Colon (tissue), 2 donors: ENCODE measurements around the gene PTCH1.

Experiments
- FAIRE-seq: peaks from 2 replicates; lab custom pipeline; 2012; peaks lifted over from hg19 to GRCh38; lab: Jason Lieb, UNC
- donor health status: control.
- donor health status: control.

PTCH1 gene

GRCh38 chr9:95437559-95437958, 79.2 kb downstream of the PTCH1 start:
- no peak for FAIRE-seq

GRCh38 chr9:95436416-95436815, 80.4 kb downstream of the PTCH1 start:
- FAIRE-seq = no peak

DNA sequence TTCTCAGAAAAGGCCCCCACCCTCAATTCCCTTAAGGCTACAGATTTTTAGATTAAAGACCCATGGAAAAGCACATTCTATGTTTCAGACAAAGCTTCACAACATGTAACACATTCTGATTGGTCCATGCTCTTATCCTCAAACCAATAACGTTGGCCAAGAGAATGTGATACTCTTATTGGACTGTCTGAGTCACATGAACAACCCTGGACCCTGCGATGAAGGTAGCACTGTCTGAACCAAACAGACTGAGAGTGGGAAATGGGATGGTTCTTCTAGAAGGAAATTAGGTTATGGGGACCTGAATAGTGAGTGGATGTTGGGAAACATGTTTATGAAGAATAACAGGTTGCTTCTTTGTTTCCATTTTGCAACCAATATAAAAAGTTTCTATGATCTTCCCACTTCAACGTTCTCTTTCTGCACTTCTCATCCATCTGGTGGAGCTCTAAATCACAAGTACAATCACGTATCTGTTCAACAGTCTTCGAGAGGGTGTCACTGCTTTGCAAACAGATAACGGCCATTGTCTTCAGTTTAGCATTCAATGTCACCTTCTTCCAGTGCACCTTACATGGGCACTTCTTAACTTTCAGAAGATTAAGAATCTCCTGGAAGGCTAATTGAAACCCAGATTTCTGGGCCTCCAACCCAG, 81.6 kb downstream of the PTCH1 start:
- no peak for FAIRE-seq

- no peak for FAIRE-seq
Measured at GRCh38 chr9:95434116-95435073, 82.4 kb downstream of the PTCH1 start.

DNA sequence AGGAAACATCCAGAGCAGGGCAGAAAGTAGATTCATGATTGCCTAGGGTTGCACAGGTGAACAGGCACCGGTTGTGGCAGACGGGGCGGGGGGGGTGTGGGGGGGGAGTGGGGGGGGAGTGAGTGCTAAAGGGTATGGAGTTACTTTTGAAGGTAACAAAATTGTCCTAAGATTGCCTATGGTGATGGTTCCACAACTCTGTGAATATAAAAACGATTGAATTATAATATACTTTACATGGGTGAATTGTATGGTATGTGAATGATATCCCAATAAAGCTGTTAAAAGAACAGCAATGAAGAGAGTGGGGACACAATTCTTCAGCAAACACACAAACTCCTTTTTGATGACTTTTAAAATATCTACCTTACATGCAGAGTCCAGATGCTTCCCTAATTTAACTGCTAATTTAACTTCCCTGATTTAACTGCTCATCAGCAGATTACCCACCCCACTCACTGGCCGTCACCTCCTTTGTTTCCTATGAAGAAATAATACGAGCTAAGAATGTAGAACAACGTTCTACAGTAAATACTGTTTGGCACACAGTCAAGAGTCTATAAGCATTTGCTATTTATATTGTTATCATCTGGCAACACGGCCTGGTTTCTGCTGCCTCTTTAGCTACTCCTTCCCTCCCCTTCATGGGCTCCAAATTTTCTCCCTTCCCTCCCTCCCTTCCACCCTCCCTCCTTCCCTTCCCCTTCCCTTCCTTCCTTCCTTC, 83.5 kb downstream of the PTCH1 start:
- FAIRE-seq = no peak

DNA sequence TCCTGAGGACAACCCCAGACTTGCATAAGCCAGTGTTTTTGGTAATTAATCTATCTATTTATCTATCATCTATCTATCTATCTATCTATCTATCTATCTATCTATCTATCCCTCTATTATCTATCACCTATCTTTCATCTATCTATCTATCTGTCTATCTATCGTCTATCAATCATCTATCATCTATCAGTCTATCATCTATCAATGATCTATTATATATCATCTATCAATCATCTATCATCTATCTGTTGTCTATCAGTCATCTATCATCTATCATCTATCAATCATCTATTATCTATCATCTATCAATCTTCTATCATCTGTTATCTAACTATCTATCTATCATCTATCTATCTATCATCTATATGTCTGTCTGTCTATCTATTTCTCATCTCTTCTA, 85.5 kb downstream of the PTCH1 start:
- FAIRE-seq = no peak

DNA sequence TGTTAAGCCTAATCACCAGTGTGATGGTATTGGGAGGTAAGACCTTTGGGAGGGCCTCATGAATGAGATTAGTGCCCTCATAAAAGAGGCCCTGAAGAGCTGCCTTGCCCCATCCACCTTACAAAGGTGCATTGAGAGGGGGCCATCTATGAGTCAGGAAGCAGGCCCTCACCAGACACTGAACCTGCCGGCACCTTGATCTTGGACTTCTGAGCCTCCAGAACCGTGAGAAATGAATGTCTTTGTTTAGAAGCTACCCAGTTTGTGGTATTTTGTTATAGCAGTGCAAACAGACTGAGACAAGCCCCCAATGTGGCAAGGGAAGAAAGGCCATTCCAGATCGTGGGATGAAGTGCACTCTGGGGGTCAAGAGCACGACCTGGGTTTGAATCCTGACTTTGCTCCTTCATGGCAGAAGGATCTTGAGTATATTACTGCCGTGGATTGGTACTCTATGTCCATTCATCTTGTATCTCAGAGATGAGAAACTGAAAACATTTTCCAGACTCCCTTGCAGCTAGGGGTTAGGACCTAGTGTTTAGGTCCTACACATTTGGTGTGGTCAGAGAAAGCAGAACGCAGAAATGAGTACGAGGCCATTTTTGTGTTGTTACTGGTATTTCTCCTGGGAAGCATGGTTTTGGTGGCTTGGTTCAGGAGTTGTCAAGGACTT, 86.7 kb downstream of the PTCH1 start:
- no peak for FAIRE-seq

GRCh38 chr9:95429096-95429495, 87.7 kb downstream of the PTCH1 start:
- no peak for FAIRE-seq

DNA sequence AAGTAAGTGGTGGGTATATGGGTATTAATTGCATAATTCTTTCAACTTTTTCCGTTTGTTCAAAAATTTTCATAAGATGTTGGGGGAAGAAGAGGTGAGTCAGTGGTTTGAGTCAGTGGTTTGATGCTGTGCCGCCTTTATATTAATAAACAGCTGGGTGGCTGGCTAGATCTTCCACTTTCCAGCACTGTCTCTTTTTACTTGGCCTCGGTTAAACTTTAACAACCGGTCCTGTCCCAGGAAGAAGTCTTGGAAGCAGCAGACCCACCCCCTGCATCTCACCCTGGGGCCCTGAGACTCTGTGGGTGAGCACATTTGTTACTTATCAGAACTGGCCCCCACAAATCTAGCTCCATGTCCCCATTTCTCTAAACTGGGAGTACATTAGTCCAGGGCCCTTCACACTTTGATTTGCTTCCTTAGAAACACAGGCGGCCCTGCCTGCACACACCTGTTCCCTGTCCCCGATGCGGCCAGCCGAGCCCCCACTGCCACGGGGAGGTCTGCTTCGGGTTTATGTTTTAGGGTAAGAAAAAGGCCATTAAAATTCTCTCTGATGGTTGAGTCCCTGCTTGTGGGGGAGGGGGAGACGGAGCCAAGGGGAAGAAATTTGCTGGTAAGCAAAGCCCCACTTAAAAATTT, 90.7 kb downstream of the PTCH1 start:
- no peak for FAIRE-seq

- no peak for FAIRE-seq
Measured at GRCh38 chr9:95422650-95423049, 94.1 kb downstream of the PTCH1 start.

DNA sequence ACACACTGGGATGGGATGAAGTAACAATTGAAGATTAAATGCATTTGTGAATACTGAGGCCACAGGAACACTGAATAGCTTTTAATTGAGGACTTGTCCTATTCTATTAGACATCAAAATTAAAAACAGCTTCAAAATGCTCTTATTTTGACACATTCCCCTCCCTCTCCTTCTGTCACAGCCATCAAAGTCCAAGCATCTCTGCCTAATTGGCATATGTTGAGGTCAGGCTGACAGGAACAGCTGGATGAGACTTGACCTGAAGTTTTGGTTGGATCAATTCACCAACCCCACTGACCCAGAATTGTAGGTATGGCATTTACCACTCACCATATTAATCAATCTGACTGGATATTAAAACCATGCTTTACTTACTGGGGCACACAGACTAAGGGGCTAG, 96.3 kb downstream of the PTCH1 start:
- FAIRE-seq = no peak

DNA sequence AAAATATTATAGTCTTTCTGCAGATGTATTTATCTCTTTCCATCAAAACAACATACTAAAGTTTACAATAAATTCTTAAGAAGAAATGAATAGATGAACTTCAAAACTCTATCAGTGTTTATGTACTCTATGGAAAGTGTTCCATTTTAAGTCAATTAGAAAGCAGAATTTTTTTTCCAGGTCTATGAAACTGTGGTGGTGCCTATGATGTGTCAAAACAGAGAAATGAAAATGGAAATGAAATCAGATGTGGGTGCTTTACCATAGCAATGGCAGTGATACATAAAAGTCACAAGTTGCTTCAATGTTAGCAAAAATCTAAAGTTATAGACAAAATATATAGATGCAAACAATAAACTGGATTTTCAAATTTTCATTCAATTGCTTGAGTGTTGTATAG, 97.3 kb downstream of the PTCH1 start:
- no peak for FAIRE-seq

GRCh38 chr9:95415158-95415557, 101.6 kb downstream of the PTCH1 start:
- no peak for FAIRE-seq

DNA sequence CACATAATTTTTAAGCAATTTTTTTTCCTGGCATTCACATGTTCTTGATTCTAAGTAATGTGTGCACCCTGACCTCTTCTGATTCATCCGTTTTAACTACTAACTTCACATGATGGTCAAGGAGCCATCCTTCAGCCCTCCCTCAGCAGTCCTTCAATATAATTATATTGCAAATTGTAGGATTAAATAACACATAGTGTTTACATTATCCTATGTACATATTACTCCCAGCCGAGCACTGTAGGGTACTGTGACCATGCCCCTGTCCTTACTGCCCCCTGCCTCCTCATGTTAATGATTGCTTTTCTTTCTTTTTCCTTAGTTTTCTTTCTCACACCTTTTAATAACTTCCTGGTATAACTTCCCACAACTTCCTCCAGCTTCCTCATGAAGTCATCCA, 103.0 kb downstream of the PTCH1 start:
- no peak for FAIRE-seq

- no peak for FAIRE-seq
Measured at GRCh38 chr9:95411054-95411892, 105.5 kb downstream of the PTCH1 start.

GRCh38 chr9:95409650-95410426, 106.9 kb downstream of the PTCH1 start:
- FAIRE-seq = no peak

GRCh38 chr9:95407524-95407923, 109.2 kb downstream of the PTCH1 start:
- FAIRE-seq = no peak

- no peak for FAIRE-seq
Measured at GRCh38 chr9:95406121-95406520, 110.7 kb downstream of the PTCH1 start.

DNA sequence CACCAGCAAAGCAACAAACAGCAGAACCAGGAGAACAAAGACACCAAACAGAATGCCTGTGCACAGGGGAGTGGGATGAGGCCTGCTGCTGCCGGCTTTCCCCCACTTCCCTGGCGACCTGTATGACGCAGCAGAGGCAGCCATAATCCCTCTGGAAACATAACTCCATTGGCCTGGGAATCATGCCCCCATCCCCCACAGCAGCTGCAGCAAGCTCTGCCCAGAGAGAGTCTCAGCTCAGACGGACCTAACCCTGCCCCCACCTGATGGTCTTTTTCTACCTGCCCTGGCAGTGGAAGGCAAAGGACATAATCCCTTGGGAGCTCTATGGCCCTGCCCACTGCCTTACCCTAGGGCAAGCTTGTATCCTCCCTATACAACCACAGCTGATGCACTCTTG, 117.5 kb downstream of the PTCH1 start:
- FAIRE-seq = no peak
